Measurements from ENCODE around the gene GPR39.

- TF ChIP-seq CTCF (conservative IDR thresholded peaks at IDR 0.05 in 1 of 2, IDR thresholded peaks at IDR 0.05 in 1 of 2; ENCODE audit: low read depth in 1 of 2, low read length in 2 of 2) (no peak), EZH2 (IDR thresholded peaks at IDR 0.05; ENCODE audit: low read length, missing control alignments) (no peak)
Measured at GRCh38 chr2:132584976-132585817, 168.6 kb downstream of the GPR39 start.
